HG02885 (cell line): Measurements from ENCODE around the gene RICTOR.

Experiments
- ATAC-seq: cut with Tn5 transposase; IDR thresholded peaks from one replicate; pipeline ENCODE4 v1.9.1; 2021; ENCODE audit warnings: mild to moderate bottlenecking; ENCODE audit not compliant: unreplicated experiment, poor library complexity

RICTOR gene

GRCh38 chr5:38905516-38905915 is 168.7 kb downstream of the RICTOR start:
- no peak for ATAC-seq

- no peak for ATAC-seq
These were observed 174.3 kb downstream of the RICTOR start for GRCh38 chr5:38899936-38900335.

- no peak for ATAC-seq
These were observed 177.4 kb downstream of the RICTOR start for GRCh38 chr5:38896760-38897159.

- no peak for ATAC-seq
These were observed 181.8 kb downstream of the RICTOR start for GRCh38 chr5:38892363-38892762.

- ATAC-seq = no peak
These were observed 182.6 kb downstream of the RICTOR start for GRCh38 chr5:38891563-38891962.

- ATAC-seq = no peak
These were observed 184.8 kb downstream of the RICTOR start for GRCh38 chr5:38889424-38889823.

- no peak for ATAC-seq
These were observed 186.2 kb downstream of the RICTOR start for GRCh38 chr5:38888041-38888440.
